ENCODE data around the gene DUSP2. TPM values are rescaled to one million over a fixed set of nuclear protein-coding genes. Genes with fewer than 3 reads are reported as not detected.
A peak's percentile ranks its signal among the peaks of the same experiment; 100 is the strongest.

Gene DUSP2
- total and polyA plus RNA-seq, 10 of the 15 experiments (the other 5 are each of a cell fraction or from before 2014, with no cell fraction given), result 9.7 to 212 (median 57.2) TPM

DNA sequence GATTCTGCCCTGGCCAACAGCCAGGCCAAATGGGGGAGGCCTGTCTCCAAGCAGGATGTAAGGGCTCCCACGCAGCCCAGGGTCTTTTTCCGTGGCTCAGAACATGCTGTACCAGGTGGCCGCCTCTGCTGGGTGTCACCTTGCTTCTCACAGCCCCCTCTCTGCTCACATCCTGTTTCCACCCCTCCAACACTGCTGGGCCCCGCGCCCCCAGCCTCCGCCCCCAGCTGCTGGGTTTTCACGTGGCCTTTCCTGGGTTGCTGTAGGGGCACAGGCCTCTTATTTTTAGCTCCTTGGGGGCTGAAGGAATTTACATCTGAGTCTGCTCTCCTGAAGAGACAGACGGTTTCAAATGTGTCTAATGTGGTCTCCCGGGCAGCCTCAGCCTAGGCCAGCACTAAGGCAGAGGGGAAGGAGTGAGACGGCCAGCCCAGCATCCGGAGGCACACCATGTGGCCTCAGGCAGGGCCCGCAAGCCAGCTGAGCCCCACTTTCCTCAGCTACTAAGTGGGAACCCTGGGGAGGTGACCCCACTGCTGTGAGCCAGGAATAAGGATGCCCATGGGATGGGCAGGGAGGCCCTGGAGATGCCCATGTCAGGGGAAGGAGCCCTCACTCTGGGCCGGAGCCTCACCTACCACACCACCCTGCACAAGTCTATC lies 18.7 kb upstream of the DUSP2 start (continued):
- TF ChIP-seq CUX1 (IDR thresholded peaks at IDR 0.05; ENCODE audit: insufficient replicate concordance, low read depth, low read length) (no peak), NBN (IDR thresholded peaks at IDR 0.05) (peak; percentile 95), SPI1 (IDR thresholded peaks at IDR 0.05; ENCODE audit: borderline replicate concordance, insufficient read depth, low read depth, low read length) (peak; percentile 71; the same call in 1 of the 2 replicates), ZZZ3 (IDR thresholded peaks at IDR 0.05; ENCODE audit: control insufficient read depth, insufficient read length, low read depth) (no peak), NFYA (IDR thresholded peaks at IDR 0.05; ENCODE audit: borderline replicate concordance, low read depth, low read length) (no peak), ZNF592 (IDR thresholded peaks at IDR 0.05) (0 out of 2 replicates have a peak, but pooled peaks have one; percentile 82), SIX5 (IDR thresholded peaks at IDR 0.05; ENCODE audit: low read depth, low read length, severe bottlenecking) (no peak), PRDM15 (CRISPR knock-in tag; IDR thresholded peaks at IDR 0.05) (no peak), GATAD2B (conservative IDR thresholded peaks at IDR 0.05; ENCODE audit: low read depth) (peak; percentile 97), BCL11A (IDR thresholded peaks at IDR 0.05; ENCODE audit: low read depth, low read length) (peak; percentile 77), YBX1 (IDR thresholded peaks at IDR 0.05) (no peak), LARP7 (IDR thresholded peaks at IDR 0.05) (no peak; the same call in 1 of the 2 replicates), RBBP5 (conservative IDR thresholded peaks at IDR 0.05) (no peak), RUNX3 (IDR thresholded peaks at IDR 0.05; ENCODE audit: low read length) (no peak)
- TF ChIP-seq, protein P1, sequence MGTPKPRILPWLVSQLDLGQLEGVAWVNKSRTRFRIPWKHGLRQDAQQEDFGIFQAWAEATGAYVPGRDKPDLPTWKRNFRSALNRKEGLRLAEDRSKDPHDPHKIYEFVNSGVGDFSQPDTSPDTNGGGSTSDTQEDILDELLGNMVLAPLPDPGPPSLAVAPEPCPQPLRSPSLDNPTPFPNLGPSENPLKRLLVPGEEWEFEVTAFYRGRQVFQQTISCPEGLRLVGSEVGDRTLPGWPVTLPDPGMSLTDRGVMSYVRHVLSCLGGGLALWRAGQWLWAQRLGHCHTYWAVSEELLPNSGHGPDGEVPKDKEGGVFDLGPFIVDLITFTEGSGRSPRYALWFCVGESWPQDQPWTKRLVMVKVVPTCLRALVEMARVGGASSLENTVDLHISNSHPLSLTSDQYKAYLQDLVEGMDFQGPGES (IDR thresholded peaks at IDR 0.05), result no peak; the same call in 1 of the 2 replicates

All from GM12878 (cell line).